Hematopoietic multipotent progenitor cell treated with erythropoietin and hydrocortisone succinate and interleukin-3 and kit ligand, for 15 days (in vitro differentiated cells): ENCODE results near the gene GRAMD1A.
A peak's percentile ranks its signal among the peaks of the same experiment; 100 is the strongest.

ENCODE experiments used
- DNase-seq: peaks from one replicate; pipeline ENCODE4 v3.0.0-alpha.2; 2015; ENCODE audit warnings: low spot score

Gene GRAMD1A

DNA sequence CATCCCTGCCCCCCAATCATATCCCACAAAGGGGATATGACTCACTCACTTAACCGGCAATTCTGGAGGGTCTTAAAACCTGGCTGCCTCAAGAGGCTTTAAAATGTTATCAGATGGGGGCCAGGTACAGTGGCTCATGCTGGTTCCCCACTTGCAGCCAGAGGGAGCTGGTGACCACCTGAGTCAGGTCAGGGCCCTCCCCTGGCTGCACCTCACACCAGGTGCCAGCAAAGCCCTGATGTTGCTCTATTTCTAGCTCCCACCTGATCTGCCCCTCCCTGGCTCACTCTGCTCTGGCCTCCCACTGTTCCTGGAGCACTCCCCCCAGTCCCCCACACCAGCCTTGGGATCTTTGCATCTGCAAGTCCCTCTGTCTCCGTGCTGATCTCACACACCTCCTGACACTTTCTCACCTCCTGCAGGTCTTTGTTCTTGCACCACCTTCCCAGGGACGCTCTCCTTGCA is 55.6 kb downstream of the GRAMD1A start:
- DNase-seq, result no peak

DNA sequence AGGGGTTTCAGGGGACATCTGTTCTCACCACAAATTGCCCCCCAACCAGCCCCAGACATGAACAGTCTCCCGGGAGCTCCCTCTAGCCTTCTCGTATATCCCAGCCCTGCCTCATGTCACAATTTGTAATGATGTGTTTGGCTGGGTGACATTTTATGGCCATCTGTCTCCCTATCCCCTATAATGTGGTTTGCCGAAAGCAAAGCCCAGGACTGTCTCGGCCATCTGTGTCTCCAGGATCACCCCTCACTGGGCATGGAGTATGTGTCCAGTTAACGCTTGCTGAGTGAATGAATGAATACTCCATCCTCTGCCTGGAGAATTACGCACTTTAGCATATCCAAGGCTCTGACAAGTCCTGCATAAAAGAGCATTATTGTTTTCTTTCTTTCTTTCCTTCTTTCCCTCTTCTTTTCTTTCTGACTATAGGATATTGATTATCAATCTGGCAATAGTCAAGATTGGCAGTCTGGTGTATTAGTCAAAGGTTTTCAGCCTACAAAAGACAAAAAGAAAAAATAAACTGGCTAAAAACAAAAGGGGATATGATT is 56.5 kb downstream of the GRAMD1A start:
- DNase-seq, result no peak

DNA sequence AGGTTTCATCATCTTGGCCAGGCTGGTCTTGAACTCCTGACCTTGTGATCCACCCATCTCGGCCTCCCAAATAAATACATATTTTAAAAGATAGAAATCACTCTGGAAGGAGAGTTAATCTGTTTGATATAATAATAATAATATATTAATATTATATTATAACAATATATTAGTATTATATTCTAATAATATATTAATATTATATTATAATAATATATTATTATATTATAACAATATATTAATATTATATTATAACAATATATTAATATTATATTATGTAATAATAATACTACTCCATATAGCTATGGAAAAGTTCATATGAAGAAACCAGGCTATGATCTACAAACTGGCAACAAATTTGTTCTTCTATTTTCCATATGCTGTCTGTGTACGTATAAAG is 58.2 kb downstream of the GRAMD1A start:
- no peak for DNase-seq

DNA sequence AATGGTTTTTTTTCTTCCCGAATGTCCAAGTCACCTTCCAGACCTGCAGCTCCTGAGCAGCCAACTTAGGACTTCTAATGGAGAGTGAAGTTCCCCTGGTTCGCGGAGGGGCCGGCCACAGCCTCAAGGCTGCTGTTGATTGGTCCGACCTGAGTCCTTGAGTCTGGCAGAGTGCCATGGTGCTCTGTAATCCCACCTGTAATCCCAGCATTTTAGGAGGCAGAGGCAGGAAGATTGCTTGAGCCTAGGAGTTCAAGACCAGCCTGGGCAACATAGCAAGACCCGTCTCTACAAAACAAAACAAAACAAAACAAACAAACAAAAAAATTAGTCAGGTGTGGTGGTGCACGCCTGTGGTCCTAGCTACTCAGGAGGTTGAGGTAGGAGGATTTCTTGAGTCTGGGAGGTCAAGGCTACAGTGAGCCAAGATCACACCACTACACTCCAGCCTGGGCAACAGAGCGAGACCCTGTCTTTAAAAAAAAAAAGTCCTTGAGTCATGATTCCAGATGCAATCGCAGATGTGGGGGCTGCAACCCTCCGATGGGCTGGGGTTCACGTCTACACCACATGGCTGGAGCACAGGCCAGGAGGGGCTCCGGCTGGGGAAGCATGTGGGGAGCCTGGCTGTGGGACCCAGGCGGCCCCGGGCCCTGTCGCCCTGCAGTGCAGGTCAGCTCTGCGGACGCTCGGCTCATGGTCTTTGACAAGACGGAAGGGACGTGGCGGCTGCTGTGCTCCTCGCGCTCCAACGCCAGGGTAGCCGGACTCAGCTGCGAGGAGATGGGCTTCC is 59.1 kb downstream of the GRAMD1A start:
- DNase-seq, result no peak

DNA sequence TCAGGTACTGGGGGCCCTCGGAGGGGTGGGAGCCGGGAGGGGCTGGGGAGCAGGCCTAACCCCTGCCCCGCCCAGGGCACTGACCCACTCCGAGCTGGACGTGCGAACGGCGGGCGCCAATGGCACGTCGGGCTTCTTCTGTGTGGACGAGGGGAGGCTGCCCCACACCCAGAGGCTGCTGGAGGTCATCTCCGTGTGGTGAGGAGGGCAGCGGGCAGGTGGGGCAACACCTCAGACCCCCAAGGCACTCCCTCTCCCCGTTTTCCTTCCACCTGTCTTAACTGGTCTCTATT is 59.6 kb downstream of the GRAMD1A start:
- DNase-seq, result no peak

DNA sequence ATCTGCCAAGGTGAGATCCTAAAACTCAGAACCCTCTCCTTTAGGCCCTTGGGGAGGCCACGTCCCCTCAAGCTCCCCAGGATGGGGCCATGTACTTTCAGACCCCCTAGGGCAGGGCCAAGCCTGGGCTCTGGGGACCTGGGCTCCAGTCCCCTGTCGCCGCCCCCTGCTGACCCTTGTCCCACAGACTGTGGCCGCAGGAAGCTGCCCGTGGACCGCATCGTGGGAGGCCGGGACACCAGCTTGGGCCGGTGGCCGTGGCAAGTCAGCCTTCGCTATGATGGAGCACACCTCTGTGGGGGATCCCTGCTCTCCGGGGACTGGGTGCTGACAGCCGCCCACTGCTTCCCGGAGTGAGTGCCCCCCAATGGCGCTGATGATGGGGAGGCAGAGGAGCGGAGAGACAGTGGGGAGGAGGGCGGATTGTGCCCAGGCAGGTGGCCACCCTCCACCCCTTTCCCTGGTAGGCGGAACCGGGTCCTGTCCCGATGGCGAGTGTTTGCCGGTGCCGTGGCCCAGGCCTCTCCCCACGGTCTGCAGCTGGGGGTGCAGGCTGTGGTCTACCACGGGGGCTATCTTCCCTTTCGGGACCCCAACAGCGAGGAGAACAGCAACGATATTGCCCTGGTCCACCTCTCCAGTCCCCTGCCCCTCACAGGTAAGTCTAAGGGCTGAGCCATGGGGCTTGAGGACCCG is 60.2 kb downstream of the GRAMD1A start:
- no peak for DNase-seq

DNA sequence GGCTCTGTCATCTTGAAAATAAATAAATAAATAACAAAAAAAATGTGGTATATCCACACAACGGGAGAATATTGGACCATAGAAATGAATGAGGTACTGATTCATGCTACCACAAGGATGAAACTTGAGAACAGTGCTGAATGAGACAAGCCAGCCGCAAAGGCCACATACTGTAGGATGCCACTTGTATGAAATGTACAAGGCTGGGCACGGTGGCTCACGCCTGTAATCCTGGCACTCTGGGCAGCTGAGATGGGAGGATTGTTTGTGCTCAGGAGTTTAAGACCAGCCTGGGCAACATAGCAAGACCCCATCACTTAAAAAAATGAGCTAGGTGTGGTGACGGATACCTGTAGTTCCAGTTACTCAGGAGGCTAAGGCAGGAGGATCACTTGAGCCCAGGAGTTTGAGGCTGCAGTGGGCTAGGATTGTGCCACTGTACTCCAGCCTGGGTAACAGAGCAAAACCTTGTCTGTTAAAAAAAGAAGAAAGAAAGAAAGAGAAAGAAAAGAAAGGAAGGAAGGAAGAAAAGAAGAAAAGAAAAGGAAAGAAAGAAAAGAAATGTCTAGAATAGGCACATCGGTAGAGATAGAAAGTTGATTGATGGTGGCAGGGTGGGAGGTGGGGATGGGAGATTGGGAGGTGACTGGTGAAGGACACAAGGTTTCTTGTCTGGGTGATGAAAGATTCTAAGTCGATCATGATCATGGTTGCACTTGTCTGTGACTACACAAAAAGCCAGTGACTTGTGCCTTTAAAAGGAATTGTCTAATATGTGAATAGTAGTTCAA is 61.7 kb downstream of the GRAMD1A start:
- no peak for DNase-seq

DNA sequence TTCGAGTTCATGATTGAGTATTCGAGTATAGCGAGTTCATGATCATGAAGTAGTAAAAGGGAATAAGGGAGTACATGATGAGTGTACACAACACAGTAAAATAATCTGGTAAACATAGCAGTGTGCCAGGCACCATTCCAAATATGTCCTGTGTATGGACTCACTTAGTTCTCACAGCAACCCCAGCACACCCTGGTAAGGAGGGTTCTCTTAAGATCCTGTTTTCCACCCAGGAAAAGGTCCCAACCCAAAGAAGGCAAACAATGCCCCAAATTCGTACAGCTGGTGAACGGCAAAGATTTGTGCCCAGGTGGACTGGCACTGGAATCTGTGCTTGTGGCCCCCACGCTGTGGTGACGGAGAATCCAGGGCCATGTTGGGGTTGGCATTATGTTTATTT is 62.8 kb downstream of the GRAMD1A start:
- no peak for DNase-seq

DNA sequence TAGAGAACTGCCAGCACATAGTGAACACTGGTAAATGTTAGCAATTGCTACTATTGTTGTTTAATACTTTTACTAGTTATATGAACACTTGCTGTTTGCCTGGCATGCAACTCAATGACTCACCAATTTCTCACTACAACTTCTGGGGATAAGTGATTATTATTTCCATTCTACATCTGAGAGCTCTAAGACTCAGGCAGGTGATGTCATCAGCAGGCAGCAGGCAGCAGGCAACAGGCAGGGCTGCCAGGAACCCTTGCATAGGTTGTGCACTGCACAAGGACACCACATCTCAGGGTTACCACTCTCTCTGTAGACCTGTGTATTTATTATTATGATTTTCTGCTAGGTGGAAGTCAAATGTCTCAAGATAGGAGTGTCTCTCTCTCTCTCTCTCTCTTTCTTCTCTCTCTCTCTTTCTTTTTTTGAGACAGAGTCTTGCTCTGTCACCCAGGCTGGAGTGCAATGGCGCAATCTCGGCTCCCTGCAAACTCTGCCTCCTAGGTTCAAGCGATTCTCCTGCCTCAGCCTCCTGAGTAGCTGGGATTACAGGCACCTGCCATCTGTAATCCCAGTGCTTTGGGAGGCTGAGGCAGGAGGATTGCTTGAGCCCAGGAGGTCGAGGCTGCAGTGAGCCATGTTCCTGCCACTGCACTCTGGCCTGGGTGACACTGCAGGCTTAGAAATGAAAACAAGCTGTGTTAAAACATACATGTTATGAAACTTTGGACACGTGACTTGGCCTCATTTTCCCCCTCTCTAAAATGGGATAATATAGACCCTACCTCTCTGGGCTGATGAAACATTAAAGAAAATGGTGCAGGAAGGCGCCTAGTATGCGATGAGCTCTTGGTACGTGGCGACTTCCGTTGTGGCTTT is 64.1 kb downstream of the GRAMD1A start:
- DNase-seq, result no peak

DNA sequence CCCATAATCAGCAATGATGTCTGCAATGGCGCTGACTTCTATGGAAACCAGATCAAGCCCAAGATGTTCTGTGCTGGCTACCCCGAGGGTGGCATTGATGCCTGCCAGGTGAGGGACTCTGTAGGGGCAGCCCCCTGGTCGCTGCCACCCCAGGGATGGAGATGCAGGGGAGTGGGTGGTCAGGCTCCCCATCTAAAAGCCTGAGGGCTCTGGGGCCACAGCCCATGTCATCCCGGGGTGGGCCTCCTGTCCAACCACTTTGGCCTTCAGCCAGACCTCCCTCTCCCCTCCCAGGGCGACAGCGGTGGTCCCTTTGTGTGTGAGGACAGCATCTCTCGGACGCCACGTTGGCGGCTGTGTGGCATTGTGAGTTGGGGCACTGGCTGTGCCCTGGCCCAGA is 65.5 kb downstream of the GRAMD1A start:
- no peak for DNase-seq

DNA sequence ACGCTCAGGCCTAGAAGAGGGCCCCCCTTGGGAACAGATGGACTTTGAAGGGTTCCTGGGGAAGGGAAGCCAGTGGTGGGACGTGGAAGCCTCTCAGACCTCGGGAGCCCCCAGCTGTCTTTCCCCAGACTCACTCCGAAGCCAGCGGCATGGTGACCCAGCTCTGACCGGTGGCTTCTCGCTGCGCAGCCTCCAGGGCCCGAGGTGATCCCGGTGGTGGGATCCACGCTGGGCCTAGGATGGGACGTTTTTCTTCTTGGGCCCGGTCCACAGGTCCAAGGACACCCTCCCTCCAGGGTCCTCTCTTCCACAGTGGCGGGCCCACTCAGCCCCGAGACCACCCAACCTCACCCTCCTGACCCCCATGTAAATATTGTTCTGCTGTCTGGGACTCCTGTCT is 66.0 kb downstream of the GRAMD1A start:
- no peak for DNase-seq

DNA sequence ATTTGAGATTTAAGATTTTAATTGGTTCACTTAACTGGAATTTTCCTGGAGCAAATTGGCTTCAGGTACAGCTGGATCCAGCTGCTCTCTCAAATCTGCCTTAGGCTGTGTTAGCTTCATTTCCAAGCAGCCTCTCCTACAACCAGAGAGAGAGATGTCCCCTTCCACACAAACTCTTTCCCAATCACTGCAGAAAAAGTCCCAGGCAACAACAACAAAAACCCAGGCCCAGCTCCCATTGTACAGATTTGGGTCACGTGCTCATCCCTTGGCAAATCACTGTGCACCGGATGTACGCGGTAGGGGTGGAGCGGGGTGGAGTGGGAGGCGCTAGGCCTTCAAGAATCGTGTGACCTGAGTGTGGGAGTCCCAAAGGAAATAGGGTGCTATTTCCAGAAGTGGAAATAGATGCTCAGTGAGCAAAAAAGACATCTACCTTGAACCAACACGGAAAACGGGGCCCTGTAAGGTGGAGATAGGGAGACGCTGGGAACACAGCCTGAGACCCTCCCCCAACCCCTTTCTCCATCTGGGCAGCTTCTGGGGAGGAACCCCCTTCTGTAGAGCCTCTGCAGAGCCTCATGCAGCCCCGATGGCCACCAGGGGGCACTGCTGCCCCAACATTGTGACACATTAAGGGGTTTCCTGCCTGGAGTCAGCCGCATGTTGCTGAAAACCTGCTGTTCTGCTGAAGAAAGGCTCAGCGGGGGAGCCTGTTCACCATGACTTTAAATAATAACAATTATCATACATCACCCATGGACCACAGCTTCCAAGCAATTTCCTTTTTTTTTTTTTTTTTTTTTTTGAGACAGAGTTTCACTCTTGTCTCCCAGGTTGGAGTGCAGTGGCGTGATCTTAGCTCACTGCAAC is 66.8 kb downstream of the GRAMD1A start:
- peak; percentile 82 for DNase-seq

DNA sequence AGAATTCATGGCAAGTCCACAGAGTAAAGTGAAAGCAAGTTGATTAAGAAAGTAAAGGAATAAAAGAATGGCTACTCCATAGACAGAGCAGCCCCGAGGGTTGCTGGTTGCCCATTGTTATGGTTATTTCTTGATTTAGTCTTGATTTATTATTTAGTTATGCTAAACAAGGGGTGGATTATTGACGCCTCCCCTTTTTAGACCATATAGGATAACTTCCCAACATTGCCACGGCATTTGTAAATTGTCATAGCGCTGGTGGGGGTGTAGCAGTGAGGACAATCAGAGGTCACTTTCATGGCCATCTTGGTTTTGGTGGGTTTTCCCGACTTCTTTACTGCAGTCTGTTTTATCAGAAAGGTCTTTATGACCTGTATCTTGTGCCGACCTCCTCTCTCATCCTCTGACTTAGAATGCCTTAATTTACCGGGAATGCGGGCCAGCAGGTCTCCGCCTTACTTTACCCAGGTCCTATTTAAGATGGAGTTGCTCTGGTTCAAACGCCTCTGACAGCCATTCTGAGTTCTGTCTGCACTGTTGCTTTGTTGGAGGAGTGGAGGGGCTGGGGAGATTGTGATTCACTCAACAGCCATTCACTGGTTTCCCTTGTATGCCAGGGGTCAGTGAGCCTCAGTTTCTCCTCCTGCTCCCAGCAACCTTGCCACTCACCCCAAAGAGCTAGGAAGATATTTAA is 69.0 kb downstream of the GRAMD1A start:
- DNase-seq, result no peak

DNA sequence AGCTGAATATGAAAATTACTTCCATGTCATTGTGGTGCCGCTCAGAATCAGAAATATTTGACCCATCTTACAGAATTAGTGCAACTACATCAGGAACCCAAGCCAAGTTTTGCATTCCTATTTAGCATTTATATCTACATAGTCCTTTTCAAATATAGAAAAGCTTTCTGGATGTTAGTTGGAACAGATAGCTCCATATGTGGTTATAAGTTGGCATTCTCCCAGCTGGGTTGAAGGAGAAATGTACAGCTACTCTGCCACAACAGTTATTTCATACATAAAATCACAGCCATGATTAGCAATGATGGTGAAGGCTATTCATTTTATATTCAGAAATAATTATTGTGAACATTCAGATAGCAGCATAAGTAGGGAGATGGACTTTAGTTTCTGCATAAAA is 69.6 kb downstream of the GRAMD1A start:
- DNase-seq, result no peak

DNA sequence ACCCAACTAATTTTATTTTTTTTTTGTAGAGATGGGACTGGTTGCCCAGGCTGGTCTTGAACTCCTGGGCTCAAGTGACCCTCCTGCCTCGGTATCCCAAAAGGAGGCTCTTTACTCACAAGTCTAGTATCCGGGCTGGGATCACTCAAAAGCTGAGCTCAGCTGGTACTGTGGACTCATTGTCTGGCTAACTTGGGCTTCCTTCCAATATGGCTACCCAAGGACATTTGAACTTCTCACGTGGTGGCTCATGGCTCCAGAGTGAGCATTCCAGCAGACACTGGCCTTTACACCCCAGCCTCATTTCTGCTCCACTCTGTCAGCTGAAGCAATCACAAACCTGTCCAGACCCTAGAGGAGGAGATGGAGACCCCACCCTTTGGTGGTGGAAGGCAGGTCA is 70.3 kb downstream of the GRAMD1A start:
- no peak for DNase-seq

DNA sequence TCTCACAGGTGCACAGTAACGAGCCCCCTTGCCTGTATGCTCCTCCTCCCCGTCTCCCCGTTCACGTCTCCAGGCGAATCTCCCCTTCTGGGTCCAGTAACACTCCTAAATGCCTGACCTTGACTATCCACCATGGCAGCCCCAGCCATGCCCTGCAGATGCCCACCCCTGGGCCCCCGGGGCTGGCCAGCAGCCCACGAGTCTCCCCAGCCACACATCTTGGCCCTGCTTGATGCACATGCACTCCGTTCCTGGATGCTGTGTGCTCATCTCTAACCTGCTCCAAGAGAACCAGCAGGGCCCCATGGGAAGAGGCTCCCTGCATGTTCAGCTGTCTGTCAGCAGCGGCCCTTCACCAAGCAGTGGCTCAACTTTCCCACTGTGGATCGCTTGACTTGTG is 73.4 kb downstream of the GRAMD1A start:
- no peak for DNase-seq

DNA sequence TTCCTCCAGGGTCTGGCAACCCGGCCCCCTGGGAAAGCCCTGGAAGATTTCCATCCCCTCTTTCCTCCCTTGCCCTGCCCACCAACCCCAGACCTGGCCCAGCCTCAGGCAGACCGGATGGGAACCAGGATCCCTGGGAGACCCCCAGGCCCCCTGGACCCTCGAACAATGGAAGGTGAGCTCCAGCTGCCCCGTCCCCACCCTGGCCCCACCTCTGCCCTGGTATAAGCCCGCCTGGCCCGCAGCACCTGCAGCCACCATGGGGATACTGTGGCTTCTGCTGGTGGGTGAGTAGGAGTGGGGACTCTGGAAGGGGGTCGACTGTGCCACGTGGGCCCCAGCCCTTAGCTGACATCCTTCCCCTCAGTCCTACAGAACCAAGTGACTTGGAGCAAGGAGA is 73.8 kb downstream of the GRAMD1A start:
- no peak for DNase-seq

DNA sequence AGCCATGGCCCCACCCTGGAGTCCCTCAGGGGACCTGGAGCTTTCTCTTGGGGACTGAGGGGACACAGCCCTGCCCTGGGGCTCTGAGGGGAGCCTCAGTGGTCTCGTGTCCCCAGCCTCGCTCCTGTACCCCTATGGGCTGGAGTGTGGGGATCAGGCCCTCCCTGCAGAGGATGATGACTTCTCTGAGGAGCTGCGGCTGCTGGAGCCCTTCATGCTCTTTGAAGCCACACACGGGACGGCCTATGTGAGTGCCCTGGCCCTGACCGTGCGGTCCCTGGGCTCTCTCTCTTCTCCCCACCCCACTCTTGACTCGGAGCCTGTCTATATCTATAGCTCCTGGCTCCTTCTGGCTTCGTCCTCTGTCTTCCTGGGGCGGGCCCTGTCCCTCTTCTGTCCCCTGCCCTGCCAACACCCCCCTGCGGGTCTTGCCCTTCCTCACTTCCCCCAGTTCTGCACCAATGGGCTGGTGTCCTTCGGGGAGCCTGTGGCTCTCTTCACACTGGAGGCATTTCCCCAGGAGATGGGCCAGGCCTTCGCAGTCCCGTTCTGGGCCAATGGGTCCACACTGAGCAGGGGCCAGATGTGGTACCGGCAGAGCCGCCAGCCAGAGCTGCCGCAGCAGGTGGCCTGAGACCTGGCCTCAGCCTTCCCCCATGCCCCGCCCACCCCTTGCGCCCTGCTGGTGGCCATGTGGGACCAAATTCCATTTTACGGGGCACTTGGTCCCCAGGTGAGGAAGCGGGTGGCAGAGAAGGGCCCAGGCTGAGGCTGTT is 74.5 kb downstream of the GRAMD1A start:
- no peak for DNase-seq
